HG02870 (cell line): ENCODE data around the gene RAB40A.
"Not testable (repeated sequence)": the region's sequence is repeated elsewhere in the genome, so short reads cannot be mapped to it uniquely, and the experiment has no call there.

ENCODE experiments used
- ATAC-seq: cut with Tn5 transposase; IDR thresholded peaks from one replicate; pipeline ENCODE4 v1.9.1; 2021; ENCODE audit warnings: mild to moderate bottlenecking, moderate library complexity; ENCODE audit not compliant: unreplicated experiment

RAB40A gene

GRCh38 chrX:103524747-103525146, 5.5 kb upstream of the RAB40A start:
- no peak for ATAC-seq

GRCh38 chrX:103523605-103524004, 4.3 kb upstream of the RAB40A start:
- no peak for ATAC-seq

- ATAC-seq, result no peak
These were observed 1.1 kb upstream of the RAB40A start for GRCh38 chrX:103520386-103520785.

- ATAC-seq, result no peak
These were observed 718 bp downstream of the RAB40A start for GRCh38 chrX:103518571-103518970.

- no peak for ATAC-seq
These were observed 2.0 kb downstream of the RAB40A start for GRCh38 chrX:103517246-103517645.

- ATAC-seq, result no peak
These were observed 5.7 kb downstream of the RAB40A start for GRCh38 chrX:103513476-103514108.

GRCh38 chrX:103513067-103513466, 6.2 kb downstream of the RAB40A start:
- no peak for ATAC-seq

GRCh38 chrX:103510031-103510430, 9.3 kb downstream of the RAB40A start:
- ATAC-seq, result no peak

GRCh38 chrX:103503853-103504207, 15.5 kb downstream of the RAB40A start:
- no peak for ATAC-seq

- peak; percentile 63 for ATAC-seq
These were observed 16.0 kb downstream of the RAB40A start for GRCh38 chrX:103503163-103503852.

- ATAC-seq, result no peak
These were observed 20.5 kb downstream of the RAB40A start for GRCh38 chrX:103498786-103499185.

GRCh38 chrX:103495786-103496185, 23.5 kb downstream of the RAB40A start:
- no peak for ATAC-seq

GRCh38 chrX:103493578-103493977, 25.7 kb downstream of the RAB40A start:
- not testable (repeated sequence) for ATAC-seq

- ATAC-seq, result not testable (repeated sequence)
These were observed 29.6 kb downstream of the RAB40A start for GRCh38 chrX:103489733-103490132.

- no peak for ATAC-seq
These were observed 30.5 kb downstream of the RAB40A start for GRCh38 chrX:103488794-103489193.

- no peak for ATAC-seq
These were observed 31.0 kb downstream of the RAB40A start for GRCh38 chrX:103488332-103488731.

- no peak for ATAC-seq
These were observed 35.6 kb downstream of the RAB40A start for GRCh38 chrX:103483720-103484119.

GRCh38 chrX:103480526-103480925, 38.8 kb downstream of the RAB40A start:
- ATAC-seq, result no peak

GRCh38 chrX:103477496-103477895, 41.8 kb downstream of the RAB40A start:
- no peak for ATAC-seq

GRCh38 chrX:103475381-103475780, 43.9 kb downstream of the RAB40A start:
- ATAC-seq, result no peak

- ATAC-seq, result not testable (repeated sequence)
These were observed 49.3 kb downstream of the RAB40A start for GRCh38 chrX:103469977-103470376.

- ATAC-seq, result no peak
These were observed 51.4 kb downstream of the RAB40A start for GRCh38 chrX:103467887-103468286.

GRCh38 chrX:103467156-103467555, 52.1 kb downstream of the RAB40A start:
- no peak for ATAC-seq
